ENCODE data around the gene IGSF21. TPM values are rescaled to one million over a fixed set of nuclear protein-coding genes. Genes with fewer than 3 reads are reported as not detected.

IGSF21 gene
- total RNA-seq, 1 donor: not detected

GRCh38 chr1:18192974-18193373, 85.4 kb downstream of the IGSF21 start:
- H3K4me1 ChIP-seq (ENCODE audit: insufficient read depth, low read length): no peaks in the 10 kb centered on the region
- H3K9me3 ChIP-seq (ENCODE audit: low read depth, low read length): no peaks in the 10 kb centered on the region
- H2AFZ ChIP-seq (ENCODE audit: low read length): no peak overlapping the region
- H3K27ac ChIP-seq (ENCODE audit: low read depth, low read length): no peak overlapping the region
- no peak for DNase-seq (ENCODE audit: insufficient read length, low spot score, missing footprints)
- no peaks in the 10 kb centered on the region for H3K27me3 ChIP-seq (ENCODE audit: insufficient read depth, low read length)
- no peaks in the 10 kb centered on the region for H3K79me2 ChIP-seq (ENCODE audit: insufficient read depth, low read length)
- no peaks in the 10 kb centered on the region for H3K36me3 ChIP-seq (ENCODE audit: insufficient read depth, low read length)
- no peak overlapping the region for H3K4me2 ChIP-seq (ENCODE audit: insufficient read depth, low read length)
- TF ChIP-seq, protein P1, sequence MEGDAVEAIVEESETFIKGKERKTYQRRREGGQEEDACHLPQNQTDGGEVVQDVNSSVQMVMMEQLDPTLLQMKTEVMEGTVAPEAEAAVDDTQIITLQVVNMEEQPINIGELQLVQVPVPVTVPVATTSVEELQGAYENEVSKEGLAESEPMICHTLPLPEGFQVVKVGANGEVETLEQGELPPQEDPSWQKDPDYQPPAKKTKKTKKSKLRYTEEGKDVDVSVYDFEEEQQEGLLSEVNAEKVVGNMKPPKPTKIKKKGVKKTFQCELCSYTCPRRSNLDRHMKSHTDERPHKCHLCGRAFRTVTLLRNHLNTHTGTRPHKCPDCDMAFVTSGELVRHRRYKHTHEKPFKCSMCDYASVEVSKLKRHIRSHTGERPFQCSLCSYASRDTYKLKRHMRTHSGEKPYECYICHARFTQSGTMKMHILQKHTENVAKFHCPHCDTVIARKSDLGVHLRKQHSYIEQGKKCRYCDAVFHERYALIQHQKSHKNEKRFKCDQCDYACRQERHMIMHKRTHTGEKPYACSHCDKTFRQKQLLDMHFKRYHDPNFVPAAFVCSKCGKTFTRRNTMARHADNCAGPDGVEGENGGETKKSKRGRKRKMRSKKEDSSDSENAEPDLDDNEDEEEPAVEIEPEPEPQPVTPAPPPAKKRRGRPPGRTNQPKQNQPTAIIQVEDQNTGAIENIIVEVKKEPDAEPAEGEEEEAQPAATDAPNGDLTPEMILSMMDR (IDR thresholded peaks at IDR 0.05; ENCODE audit: extremely low read depth, low read depth, low read length): no peak
- no peak overlapping the region for H3K4me3 ChIP-seq (ENCODE audit: insufficient read depth, low read length)
- H4K20me1 ChIP-seq (ENCODE audit: insufficient read depth, low read length): no peaks in the 10 kb centered on the region

DNA sequence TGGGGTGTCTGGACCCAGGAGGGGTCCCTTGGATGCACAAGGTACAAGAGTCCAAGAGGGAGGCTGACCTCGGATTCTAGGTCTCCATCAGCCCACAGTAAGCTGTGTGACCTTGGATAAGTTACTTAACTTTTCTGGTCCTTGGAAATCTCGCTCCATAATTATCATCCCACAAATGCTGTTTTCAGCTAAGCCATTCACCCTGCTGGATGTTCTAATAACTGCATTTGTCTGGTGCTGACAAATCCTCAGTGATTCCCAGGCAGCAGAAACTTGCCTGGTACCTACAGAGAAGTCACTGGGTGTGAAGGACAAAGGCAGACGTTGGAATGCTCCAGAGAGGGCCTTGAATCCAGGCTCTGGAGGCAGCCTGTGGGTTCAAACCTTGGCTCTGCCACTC, 89.7 kb downstream of the IGSF21 start:
- H3K27ac ChIP-seq (ENCODE audit: low read depth, low read length): no peak overlapping the region
- H3K9me3 ChIP-seq (ENCODE audit: low read depth, low read length): no peaks in the 10 kb centered on the region
- H3K4me2 ChIP-seq (ENCODE audit: insufficient read depth, low read length): no peak overlapping the region
- TF ChIP-seq, protein P1 (IDR thresholded peaks at IDR 0.05; ENCODE audit: extremely low read depth, low read depth, low read length): no peak
- H3K36me3 ChIP-seq (ENCODE audit: insufficient read depth, low read length): no peaks in the 10 kb centered on the region
- H3K79me2 ChIP-seq (ENCODE audit: insufficient read depth, low read length): no peaks in the 10 kb centered on the region
- H3K27me3 ChIP-seq (ENCODE audit: insufficient read depth, low read length): no peaks in the 10 kb centered on the region
- H4K20me1 ChIP-seq (ENCODE audit: insufficient read depth, low read length): no peaks in the 10 kb centered on the region
- H3K4me3 ChIP-seq (ENCODE audit: insufficient read depth, low read length): no peak overlapping the region
- H3K4me1 ChIP-seq (ENCODE audit: insufficient read depth, low read length): no peaks in the 10 kb centered on the region
- no peak overlapping the region for H2AFZ ChIP-seq (ENCODE audit: low read length)
- no peak for DNase-seq (ENCODE audit: insufficient read length, low spot score, missing footprints)

- no peaks in the 10 kb centered on the region for H4K20me1 ChIP-seq (ENCODE audit: insufficient read depth, low read length)
- no peaks in the 10 kb centered on the region for H3K36me3 ChIP-seq (ENCODE audit: insufficient read depth, low read length)
- no peaks in the 10 kb centered on the region for H3K79me2 ChIP-seq (ENCODE audit: insufficient read depth, low read length)
- H3K27me3 ChIP-seq (ENCODE audit: insufficient read depth, low read length): no peaks in the 10 kb centered on the region
- H2AFZ ChIP-seq (ENCODE audit: low read length): no peak overlapping the region
- no peak overlapping the region for H3K4me3 ChIP-seq (ENCODE audit: insufficient read depth, low read length)
- H3K27ac ChIP-seq (ENCODE audit: low read depth, low read length): no peak overlapping the region
- no peak overlapping the region for H3K4me2 ChIP-seq (ENCODE audit: insufficient read depth, low read length)
- DNase-seq (ENCODE audit: insufficient read length, low spot score, missing footprints): no peak
- H3K4me1 ChIP-seq (ENCODE audit: insufficient read depth, low read length): no peaks in the 10 kb centered on the region
- no peaks in the 10 kb centered on the region for H3K9me3 ChIP-seq (ENCODE audit: low read depth, low read length)
- TF ChIP-seq, protein P1 (IDR thresholded peaks at IDR 0.05; ENCODE audit: extremely low read depth, low read depth, low read length): no peak
Measured at GRCh38 chr1:18198260-18198659, 90.7 kb downstream of the IGSF21 start.

GRCh38 chr1:18199462-18199861, 91.9 kb downstream of the IGSF21 start:
- Histone ChIP-seq H3K79me2 (ENCODE audit: insufficient read depth, low read length) (no peaks in the 10 kb centered on the region), H3K4me1 (ENCODE audit: insufficient read depth, low read length) (no peaks in the 10 kb centered on the region), H3K4me3 (ENCODE audit: insufficient read depth, low read length) (no peak overlapping the region), H3K27me3 (ENCODE audit: insufficient read depth, low read length) (no peaks in the 10 kb centered on the region), H2AFZ (ENCODE audit: low read length) (no peak overlapping the region), H3K36me3 (ENCODE audit: insufficient read depth, low read length) (no peaks in the 10 kb centered on the region), H4K20me1 (ENCODE audit: insufficient read depth, low read length) (no peaks in the 10 kb centered on the region), H3K4me2 (ENCODE audit: insufficient read depth, low read length) (no peak overlapping the region), H3K9me3 (ENCODE audit: low read depth, low read length) (no peaks in the 10 kb centered on the region), H3K27ac (ENCODE audit: low read depth, low read length) (no peak overlapping the region)
- no peak for DNase-seq (ENCODE audit: insufficient read length, low spot score, missing footprints)
- TF ChIP-seq, protein P1 (IDR thresholded peaks at IDR 0.05; ENCODE audit: extremely low read depth, low read depth, low read length): no peak
